ENCODE measurements around the gene KRTAP12-4.
"Not testable (repeated sequence)": the region's sequence is repeated elsewhere in the genome, so short reads cannot be mapped to it uniquely, and the experiment has no call there.

The KRTAP12-4 gene

DNA sequence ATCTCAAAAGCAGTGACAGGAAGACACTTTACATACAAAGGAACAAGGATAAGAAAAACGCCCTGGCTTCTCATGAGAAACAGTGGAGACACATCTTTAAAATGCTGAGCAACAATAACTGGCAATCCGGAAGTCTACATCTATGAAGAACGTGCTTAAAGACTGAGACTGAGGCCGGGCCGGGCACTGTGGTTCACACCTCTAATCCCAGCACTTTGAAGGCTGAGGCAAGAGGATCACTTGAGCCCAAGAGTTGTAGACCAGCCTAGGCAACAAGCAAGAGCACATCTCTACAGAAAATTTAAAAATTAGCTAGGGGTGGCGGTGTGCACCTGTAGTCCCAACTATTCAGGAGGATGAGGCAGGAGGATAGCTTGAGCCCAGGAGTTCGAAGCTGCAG lies 29.6 kb upstream of the KRTAP12-4 start:
- H3K36me3 ChIP-seq (ENCODE audit: control insufficient read depth, insufficient read depth, low read length) = no peaks in the 10 kb centered on the region
- no peak overlapping the region for H3K4me3 ChIP-seq (ENCODE audit: low read length)
- no peaks in the 10 kb centered on the region for H3K4me1 ChIP-seq (ENCODE audit: control insufficient read depth, insufficient read depth, low read length)
- no peaks in the 10 kb centered on the region for H3K27me3 ChIP-seq (ENCODE audit: control insufficient read depth, insufficient read depth, low read length)
- H3K9ac ChIP-seq (ENCODE audit: low read length) = no peak overlapping the region
- H3K27ac ChIP-seq (ENCODE audit: low read depth, low read length) = no peak overlapping the region

GRCh38 chr21:44682580-44683151 lies 28.2 kb upstream of the KRTAP12-4 start:
- Histone ChIP-seq H3K4me3 (ENCODE audit: low read length) (no peak overlapping the region), H3K36me3 (ENCODE audit: control insufficient read depth, insufficient read depth, low read length) (no peaks in the 10 kb centered on the region), H3K27ac (ENCODE audit: low read depth, low read length) (no peak overlapping the region), H3K4me1 (ENCODE audit: control insufficient read depth, insufficient read depth, low read length) (no peaks in the 10 kb centered on the region), H3K9ac (ENCODE audit: low read length) (no peak overlapping the region), H3K27me3 (ENCODE audit: control insufficient read depth, insufficient read depth, low read length) (no peaks in the 10 kb centered on the region)

DNA sequence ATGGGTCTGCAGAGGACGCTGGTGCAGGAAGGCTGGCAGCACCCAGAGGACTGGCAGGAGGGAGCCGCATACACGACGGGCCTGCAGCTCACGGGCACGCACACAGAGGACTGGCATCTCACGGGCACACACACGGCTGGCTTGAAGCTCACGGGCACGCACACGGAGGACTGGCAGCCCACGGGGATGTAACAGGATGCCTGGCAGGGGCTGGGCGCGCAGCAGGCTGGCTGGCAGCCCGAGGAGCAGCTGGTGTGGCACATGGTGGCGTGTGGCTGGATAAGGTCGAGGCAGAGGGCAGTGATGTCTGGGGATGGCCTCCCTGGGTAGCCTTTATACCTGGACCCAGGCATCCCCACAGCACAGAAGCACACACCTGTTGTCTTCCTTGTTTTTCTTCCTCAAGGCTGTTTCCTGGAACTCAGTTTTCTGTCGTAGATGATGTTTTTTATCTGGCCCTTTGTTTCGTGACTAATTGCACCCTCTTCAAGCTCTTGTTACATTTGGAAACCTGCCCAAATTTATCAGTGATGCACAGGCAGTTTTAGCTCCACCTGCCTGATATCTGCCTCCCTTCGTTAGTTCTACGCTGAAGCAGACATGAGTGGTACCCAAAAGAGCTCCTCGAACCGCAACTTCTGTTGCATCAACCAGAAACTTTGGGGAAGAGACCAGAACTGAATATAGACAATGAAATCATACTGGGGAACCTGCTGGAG lies 27.6 kb upstream of the KRTAP12-4 start, which contains the start of gene KRTAP12-1:
Gene KRTAP12-1 (minus strand): TSS at position 303 of the 719 bp plus-strand sequence. CDS start 40 bp downstream, at position 263.
- no peaks in the 10 kb centered on the region for H3K4me1 ChIP-seq (ENCODE audit: control insufficient read depth, insufficient read depth, low read length)
- no peak within 1 kb of the TSS for H3K27ac ChIP-seq (ENCODE audit: low read depth, low read length)
- H3K9ac ChIP-seq (ENCODE audit: low read length) = no peak within 1 kb of the TSS
- H3K36me3 ChIP-seq (ENCODE audit: control insufficient read depth, insufficient read depth, low read length) = no peaks in the 10 kb centered on the region
- H3K4me3 ChIP-seq (ENCODE audit: low read length) = no peak within 1 kb of the TSS
- no peaks in the 10 kb centered on the region for H3K27me3 ChIP-seq (ENCODE audit: control insufficient read depth, insufficient read depth, low read length)

GRCh38 chr21:44681152-44681551 lies 26.7 kb upstream of the KRTAP12-4 start:
- Histone ChIP-seq H3K9ac (ENCODE audit: low read length) (no peak overlapping the region), H3K27me3 (ENCODE audit: control insufficient read depth, insufficient read depth, low read length) (no peaks in the 10 kb centered on the region), H3K4me1 (ENCODE audit: control insufficient read depth, insufficient read depth, low read length) (no peaks in the 10 kb centered on the region), H3K4me3 (ENCODE audit: low read length) (no peak overlapping the region), H3K36me3 (ENCODE audit: control insufficient read depth, insufficient read depth, low read length) (no peaks in the 10 kb centered on the region), H3K27ac (ENCODE audit: low read depth, low read length) (no peak overlapping the region)

DNA sequence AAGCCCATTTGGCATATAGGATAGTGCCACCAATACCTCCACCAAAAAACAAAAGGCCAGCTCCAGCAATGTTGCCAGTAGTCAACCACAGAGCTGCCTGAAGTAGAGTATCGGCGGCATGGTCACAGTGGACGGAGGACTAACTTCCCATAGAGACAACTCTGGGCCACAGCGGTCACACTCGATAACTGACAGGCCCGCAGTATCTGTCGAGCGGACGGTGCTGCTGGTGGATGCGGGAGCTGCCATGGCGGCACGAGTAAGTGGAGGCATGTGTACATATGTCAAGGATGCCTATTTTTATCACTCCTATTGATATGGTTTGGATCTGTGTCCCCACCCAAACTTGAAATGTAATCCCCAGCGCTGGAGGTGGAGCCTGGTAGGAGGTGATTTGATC lies 23.4 kb upstream of the KRTAP12-4 start:
- H3K4me3 ChIP-seq (ENCODE audit: low read length) = no peak overlapping the region
- H3K27me3 ChIP-seq (ENCODE audit: control insufficient read depth, insufficient read depth, low read length) = no peaks in the 10 kb centered on the region
- H3K27ac ChIP-seq (ENCODE audit: low read depth, low read length) = no peak overlapping the region
- no peaks in the 10 kb centered on the region for H3K4me1 ChIP-seq (ENCODE audit: control insufficient read depth, insufficient read depth, low read length)
- H3K9ac ChIP-seq (ENCODE audit: low read length) = no peak overlapping the region
- H3K36me3 ChIP-seq (ENCODE audit: control insufficient read depth, insufficient read depth, low read length) = no peaks in the 10 kb centered on the region

- Histone ChIP-seq H3K4me3 (ENCODE audit: low read length) (no peak overlapping the region), H3K27ac (ENCODE audit: low read depth, low read length) (no peak overlapping the region), H3K27me3 (ENCODE audit: control insufficient read depth, insufficient read depth, low read length) (no peaks in the 10 kb centered on the region), H3K9ac (ENCODE audit: low read length) (no peak overlapping the region), H3K4me1 (ENCODE audit: control insufficient read depth, insufficient read depth, low read length) (no peaks in the 10 kb centered on the region), H3K36me3 (ENCODE audit: control insufficient read depth, insufficient read depth, low read length) (no peaks in the 10 kb centered on the region)
Measured at GRCh38 chr21:44671911-44672310, 17.5 kb upstream of the KRTAP12-4 start.

- no peaks in the 10 kb centered on the region for H3K4me1 ChIP-seq (ENCODE audit: control insufficient read depth, insufficient read depth, low read length)
- H3K27ac ChIP-seq (ENCODE audit: low read depth, low read length) = no peak overlapping the region
Measured at GRCh38 chr21:44670642-44671432, 16.4 kb upstream of the KRTAP12-4 start.

DNA sequence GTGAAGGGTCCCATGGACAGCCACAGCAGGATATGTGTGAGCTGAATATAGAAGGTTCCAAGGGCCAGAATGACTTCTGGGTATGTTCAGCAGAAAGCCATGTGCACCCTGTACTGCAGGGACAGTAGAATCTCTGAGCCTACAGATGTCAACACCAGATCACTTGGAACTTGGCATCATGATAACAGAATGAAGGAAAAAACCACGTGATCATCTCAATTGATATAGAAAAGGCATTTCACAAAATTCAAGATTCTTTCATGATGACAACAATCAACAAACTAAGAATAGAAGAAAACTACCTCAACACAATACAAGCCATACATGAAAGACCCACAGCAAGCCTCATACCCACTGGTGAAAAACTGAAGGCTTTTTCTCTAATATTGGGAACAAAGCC lies 13.2 kb upstream of the KRTAP12-4 start:
- Histone ChIP-seq H3K4me3 (ENCODE audit: low read length) (no peak overlapping the region), H3K27ac (ENCODE audit: low read depth, low read length) (no peak overlapping the region), H3K27me3 (ENCODE audit: control insufficient read depth, insufficient read depth, low read length) (no peaks in the 10 kb centered on the region), H3K36me3 (ENCODE audit: control insufficient read depth, insufficient read depth, low read length) (no peaks in the 10 kb centered on the region), H3K9ac (ENCODE audit: low read length) (no peak overlapping the region), H3K4me1 (ENCODE audit: control insufficient read depth, insufficient read depth, low read length) (no peaks in the 10 kb centered on the region)

More at GRCh38 chr21:44670642-44671432, 16.4 kb upstream of the KRTAP12-4 start:
- no peaks in the 10 kb centered on the region for H3K27me3 ChIP-seq (ENCODE audit: control insufficient read depth, insufficient read depth, low read length)
- H3K9ac ChIP-seq (ENCODE audit: low read length) = no peak overlapping the region
- H3K36me3 ChIP-seq (ENCODE audit: control insufficient read depth, insufficient read depth, low read length) = no peaks in the 10 kb centered on the region
- no peak overlapping the region for H3K4me3 ChIP-seq (ENCODE audit: low read length)

- Histone ChIP-seq H3K27ac (ENCODE audit: low read depth, low read length) (no peak within 1 kb of the TSS), H3K9ac (ENCODE audit: low read length) (no peak within 1 kb of the TSS), H3K36me3 (ENCODE audit: control insufficient read depth, insufficient read depth, low read length) (no peaks in the 10 kb centered on the region), H3K4me3 (ENCODE audit: low read length) (no peak within 1 kb of the TSS), H3K4me1 (ENCODE audit: control insufficient read depth, insufficient read depth, low read length) (no peaks in the 10 kb centered on the region), H3K27me3 (ENCODE audit: control insufficient read depth, insufficient read depth, low read length) (no peaks in the 10 kb centered on the region)
Measured at GRCh38 chr21:44666401-44667320, 12.2 kb upstream of the KRTAP12-4 start, which contains the start of gene KRTAP12-2. Gene KRTAP12-2 (minus strand): TSS chr21:44666927. CDS start chr21:44666886, 41 bp downstream.

DNA sequence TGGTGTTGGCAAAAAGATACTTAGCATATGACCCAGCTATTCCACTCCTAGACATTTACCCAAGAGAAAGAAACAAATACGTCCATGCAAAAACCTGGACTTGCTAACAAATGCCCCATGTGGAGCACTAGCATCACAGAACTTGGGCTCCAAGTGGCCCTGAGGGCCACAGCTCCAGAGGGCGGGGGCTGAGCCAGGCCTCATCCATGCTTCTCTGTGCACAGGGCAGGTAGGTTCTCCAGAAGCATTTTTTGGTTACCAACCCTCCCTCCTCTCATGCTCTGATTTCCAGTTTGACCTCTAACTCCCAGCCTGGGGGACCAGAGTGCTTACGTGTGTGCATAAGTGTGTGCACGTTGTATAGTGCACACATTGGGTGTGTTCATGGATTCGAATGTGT lies 10.2 kb upstream of the KRTAP12-4 start:
- Histone ChIP-seq H3K4me3 (ENCODE audit: low read length) (no peak overlapping the region), H3K4me1 (ENCODE audit: control insufficient read depth, insufficient read depth, low read length) (no peaks in the 10 kb centered on the region), H3K36me3 (ENCODE audit: control insufficient read depth, insufficient read depth, low read length) (no peaks in the 10 kb centered on the region), H3K27me3 (ENCODE audit: control insufficient read depth, insufficient read depth, low read length) (no peaks in the 10 kb centered on the region), H3K9ac (ENCODE audit: low read length) (no peak overlapping the region), H3K27ac (ENCODE audit: low read depth, low read length) (no peak overlapping the region)

GRCh38 chr21:44661567-44661966 lies 7.1 kb upstream of the KRTAP12-4 start:
- not testable (repeated sequence) for H3K9ac ChIP-seq (ENCODE audit: low read length); H3K4me3 ChIP-seq (ENCODE audit: low read length); H3K27me3 ChIP-seq (ENCODE audit: control insufficient read depth, insufficient read depth, low read length); H3K4me1 ChIP-seq (ENCODE audit: control insufficient read depth, insufficient read depth, low read length); H3K27ac ChIP-seq (ENCODE audit: low read depth, low read length); H3K36me3 ChIP-seq (ENCODE audit: control insufficient read depth, insufficient read depth, low read length)

Measured in rectal smooth muscle tissue (tissue), 1 donor.